Inflammatory macrophage (primary cell): ENCODE data around the gene GDPD5.

ENCODE experiments used
- DNase-seq, 2 donors: peaks; one replicate each; pipeline ENCODE4 v3.0.0-alpha.2; 2020 to 2022

The GDPD5 gene

GRCh38 chr11:75514596-75514995, 11.1 kb downstream of the GDPD5 start:
- peak in 1 of 2 donors; percentile 13 for DNase-seq

DNA sequence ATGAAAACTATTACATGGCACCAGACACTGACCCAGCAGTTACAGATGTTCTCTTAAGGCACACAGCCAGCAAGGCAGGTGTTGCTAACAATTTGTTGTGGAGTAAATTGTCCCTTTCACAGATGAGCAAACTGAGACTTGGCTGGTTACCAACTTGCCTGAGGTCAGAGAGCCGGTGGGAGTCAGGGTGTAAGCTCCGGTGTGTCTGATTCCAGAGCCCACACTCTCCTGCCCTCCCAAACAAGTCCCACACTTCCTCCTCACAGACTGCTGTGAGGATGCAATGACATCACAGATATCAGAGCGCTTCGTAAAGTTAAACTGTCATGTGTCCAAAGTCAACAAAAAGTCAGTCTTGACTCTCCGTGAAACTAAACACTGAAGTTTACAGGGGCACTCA, 12.5 kb downstream of the GDPD5 start:
- peak in 1 of 2 donors; percentile 3 for DNase-seq

DNA sequence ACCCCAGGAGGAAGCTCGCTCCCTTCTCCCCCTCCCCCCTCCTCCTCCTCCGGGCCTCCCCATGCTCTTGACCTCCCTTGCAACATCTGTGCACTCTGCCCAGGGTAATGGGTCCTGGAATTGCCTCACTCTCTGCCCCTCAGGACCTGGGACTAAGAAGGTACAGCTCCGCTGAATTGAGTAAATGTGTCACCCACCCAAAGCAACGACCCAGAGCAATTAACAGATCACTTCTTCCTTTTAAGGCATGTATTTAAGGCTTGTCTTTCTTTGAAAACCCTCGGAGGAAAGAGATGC, 15.1 kb downstream of the GDPD5 start:
- DNase-seq = no peak

DNA sequence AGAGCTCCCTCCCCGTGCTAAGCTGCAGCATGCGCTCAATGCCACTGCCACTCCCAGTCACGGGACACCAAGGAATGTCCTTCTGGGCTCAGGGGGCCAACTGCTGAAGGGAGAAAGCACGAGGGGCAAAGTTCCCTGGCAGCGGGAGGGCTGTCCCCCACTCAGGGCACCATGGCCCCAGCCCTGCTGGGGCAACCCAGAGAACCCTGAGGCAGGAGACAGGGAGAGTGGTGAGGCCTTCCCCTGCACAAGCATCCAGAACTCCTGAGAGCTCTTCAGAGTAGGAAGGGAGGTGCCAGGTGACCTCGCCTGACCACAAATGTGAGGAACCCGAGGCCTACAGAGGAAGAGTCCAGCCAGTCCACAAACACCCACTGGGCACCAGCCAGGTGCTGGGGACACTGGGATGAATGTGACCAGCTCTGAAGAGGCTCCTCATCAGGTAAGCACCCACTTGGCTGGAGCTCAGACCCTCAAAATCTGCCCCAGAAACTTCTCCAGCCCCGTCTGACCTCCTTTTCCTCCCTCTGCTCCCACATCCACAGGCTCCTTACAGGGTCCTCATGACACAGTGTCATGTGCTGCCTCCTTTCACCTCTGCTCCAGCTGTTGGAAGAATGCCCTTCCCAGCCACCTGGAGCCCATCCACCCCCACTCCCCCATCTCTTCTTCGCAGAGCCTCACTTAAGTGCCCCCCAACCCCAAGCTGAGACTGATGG, 15.6 kb downstream of the GDPD5 start:
- no peak for DNase-seq

DNA sequence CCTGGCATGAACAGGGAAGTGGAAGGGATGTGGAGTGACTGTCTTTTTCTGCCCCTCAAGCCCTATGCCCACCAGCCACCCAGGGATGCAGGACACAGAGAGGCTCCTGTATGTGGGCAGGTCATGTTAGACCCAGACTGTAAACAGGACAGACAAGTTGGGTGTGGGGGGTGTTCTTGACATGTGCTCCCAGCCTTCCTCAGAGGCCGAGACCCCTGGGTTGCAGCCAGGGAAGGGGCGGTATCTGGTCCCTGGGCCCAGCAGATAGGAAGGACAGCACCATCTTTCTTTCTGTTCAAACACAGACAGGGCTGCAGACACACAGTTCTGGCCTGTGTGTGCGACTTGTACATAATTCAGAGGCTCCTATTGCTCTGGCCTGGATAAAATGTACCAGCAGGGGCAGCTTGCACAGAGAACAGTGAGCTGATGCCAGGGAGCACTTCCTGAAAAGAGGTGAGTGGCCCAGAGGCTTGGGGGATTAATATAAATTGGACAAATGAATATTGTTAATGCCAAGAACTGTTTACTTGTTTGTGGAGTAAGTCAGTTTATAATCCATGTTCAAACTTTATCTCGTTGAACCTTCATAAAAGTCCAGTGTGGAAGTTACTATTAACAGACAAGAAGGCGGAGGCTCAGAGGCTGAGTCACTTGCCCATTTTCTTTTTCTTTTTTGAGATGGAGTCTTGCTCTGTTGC, 16.6 kb downstream of the GDPD5 start:
- no peak for DNase-seq

DNA sequence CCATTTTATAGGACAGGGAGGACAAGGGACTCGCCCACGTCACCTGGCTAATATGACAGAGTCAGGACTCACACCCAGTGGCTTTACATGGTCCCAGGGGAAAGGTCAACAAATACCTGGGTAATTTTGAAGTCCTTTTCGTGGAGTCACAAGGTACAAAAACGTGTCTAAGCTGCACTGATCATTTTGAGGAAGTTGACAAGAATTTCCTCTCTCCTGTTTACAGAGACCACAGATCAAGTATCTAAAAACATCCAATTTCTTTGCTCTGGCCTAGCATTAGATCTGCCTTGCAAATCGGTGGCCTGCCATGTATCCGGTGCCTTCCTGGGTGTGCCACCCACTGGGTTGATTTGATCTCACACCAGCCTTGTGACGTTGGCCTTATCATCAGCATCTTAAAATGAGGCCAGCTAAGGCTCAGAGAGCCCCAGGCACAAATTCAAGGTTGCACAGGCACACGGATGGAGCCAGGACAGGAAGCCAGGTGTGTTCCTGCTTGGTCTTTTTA, 17.6 kb downstream of the GDPD5 start:
- peak; percentile 17 to 24 for DNase-seq

DNA sequence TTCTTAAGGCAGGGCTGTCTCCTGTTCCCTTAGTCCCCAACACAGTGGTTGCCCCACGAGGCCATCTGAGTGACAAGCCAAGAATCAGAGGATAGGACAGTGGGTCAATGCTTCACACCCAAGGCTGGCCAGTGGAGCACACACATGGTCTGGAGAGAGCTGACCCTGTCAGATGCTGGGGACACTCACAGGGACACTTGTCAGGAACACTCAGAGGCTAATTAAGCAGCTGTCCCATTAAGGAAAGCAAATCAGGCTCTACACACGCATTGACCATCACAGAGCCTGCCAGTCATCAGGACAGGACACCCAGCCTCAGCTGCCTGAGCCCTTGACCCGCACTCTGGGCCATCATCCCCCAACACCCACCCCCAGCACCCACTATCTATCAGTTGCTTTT, 18.2 kb downstream of the GDPD5 start:
- no peak for DNase-seq

DNA sequence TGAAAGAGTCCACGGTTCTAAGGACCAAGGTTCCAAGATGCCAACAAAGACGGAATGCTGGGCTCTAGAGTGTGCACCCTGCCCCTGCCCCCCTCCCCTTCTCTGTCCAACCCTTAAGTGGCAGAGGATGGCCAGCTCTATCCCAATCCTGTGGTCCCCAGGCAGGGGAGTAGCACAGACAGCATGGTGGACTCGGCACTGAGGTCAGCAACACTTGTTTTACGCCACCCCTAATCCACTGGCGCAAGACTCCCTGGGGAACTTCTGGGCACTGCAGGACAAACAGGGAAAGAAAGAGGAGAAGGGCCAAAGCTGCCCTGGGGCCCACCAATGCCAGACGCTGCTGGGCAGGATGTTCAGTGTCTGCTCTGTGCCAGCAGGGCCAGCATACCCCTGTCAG, 18.9 kb downstream of the GDPD5 start:
- no peak for DNase-seq

- no peak for DNase-seq
Measured at GRCh38 chr11:75505916-75506692, 19.6 kb downstream of the GDPD5 start.

DNA sequence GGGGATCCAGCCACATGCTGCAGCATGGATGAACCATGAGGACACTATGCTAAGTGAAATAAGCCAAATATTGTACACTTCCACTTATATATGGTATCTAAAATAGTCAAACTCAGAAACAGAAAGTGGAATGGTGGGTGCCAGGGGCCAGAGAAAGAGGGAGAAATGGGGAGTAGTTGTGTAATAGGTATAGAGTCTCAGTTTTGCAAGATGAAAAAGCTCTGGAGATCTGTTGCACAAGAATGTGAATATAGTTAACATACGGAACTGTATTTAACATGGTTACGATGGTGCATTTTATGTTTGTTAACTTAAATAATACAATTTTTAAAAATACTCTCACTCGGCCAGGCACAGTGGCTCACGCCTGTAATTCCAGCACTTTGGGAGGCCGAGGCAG, 21.2 kb downstream of the GDPD5 start:
- peak; percentile 27 to 62 for DNase-seq

GRCh38 chr11:75503531-75504099, 22.1 kb downstream of the GDPD5 start:
- no peak for DNase-seq

- DNase-seq = no peak
Measured at GRCh38 chr11:75502138-75502537, 23.6 kb downstream of the GDPD5 start.

- DNase-seq = no peak
Measured at GRCh38 chr11:75500742-75501141, 25.0 kb downstream of the GDPD5 start.

DNA sequence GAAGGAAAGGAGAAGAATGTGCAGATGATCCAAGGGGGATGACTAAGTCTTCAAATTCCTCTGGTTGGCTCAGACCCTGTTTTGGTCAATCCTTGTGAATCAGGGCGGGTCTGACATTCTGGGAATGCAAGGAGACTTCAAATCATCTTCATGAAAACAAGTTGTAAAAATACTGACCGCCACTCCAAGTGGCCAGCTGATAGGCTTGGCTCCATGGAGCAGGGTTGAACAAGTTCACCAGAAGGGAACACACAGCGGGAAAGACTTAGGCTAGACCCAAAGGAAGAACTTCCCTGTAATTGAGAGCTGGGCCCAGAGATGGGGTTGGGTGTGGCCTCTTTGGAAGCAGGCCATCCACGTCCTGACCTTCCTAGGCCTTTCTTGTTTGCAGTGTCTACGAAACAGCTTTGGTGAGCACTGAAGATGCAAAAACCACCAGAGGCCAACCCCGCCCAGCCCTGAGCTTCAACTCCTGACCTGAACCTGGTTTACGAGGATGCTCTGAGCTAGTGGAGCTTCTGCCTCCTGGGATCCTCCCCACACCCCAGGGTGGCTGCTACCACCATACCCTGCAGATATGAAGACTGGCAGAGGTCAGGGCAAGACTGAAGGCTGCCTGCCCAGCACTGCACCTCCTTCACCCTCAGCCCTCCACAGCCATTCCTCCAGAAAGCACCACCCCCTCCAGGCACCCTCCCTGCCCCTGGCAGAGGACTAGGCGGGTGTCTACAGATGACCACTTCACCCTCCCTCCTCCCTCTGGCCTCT, 26.1 kb downstream of the GDPD5 start:
- no peak for DNase-seq

- DNase-seq = no peak
Measured at GRCh38 chr11:75498556-75499255, 27.0 kb downstream of the GDPD5 start.

DNA sequence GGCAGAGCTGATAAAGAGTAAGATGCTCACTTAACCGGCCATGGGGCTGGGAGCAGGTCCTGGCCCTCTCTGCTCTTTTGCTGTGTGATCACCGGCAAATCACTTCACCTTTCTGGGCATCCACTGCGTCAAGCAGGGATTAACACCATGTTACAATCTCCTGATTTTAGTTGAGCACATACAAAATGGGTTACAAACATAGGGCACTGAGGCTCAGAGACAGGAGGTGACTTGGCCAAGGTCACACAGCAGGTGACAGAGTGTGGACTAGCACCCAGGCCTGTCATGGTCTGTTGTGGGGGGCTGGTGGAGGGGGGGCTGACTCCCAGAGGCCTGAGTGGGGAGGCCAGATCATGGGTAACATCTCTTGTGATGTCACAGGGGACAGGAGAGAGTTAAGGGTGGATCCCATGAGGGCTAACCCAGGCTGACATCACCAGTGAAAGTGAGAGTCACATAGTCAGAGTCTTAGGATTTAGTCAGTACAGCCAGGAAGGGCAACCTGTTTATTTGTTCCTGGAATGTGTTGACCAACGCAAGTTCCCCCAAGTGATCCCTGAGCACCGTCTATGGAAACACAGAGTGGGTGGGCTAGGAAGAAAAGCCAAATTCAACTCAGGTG, 27.8 kb downstream of the GDPD5 start:
- no peak for DNase-seq

DNA sequence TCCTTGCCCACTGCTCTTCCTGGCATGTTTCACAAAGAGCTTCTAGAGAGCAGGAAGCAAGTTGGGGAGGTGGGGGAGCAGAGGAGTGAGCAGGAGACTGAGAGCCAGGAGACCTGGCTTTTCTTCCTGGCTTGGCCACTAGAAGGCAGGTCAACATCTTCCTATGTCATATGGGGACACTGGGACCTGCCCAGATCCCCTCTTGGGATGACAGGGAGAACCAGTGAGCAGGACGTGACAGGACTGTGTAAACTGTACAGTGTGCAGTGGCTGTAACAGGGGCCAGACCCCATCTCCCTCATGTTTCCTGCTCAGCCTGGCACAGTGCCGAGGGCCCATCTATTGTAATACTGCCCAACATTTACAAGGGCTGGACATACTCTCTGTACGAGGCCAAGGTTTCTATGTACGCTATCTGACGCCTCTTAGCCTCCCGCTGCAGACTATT, 29.4 kb downstream of the GDPD5 start:
- DNase-seq = no peak

DNA sequence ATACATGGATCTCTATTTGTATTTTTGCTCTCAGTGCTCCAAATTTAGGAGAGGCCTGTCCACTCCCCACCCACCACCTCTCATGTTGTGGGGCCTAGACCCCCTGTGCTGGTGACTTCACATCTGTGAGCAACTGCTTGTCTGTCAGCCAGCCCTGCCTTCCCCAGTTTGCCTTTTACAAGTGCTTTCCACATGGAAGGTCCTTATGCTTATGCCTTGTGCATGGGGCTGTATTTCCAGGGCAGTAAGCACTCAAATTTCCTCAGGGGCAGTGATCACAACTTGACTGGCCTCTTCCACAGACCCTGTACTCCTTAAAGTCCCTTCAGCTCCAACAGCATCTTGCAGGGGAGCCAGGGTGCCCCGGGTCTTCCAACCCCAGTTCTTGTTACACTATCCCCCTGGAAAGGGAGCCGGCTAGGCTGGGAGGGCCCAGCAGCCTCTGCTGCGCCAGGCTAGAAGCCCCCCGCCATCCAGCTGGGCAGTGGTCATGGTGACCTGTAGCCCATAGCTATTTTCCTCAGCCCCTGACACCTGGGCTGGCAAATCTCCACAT, 29.9 kb downstream of the GDPD5 start:
- DNase-seq = no peak

GRCh38 chr11:75493626-75494025, 32.1 kb downstream of the GDPD5 start:
- DNase-seq = no peak

- peak in 1 of 2 donors; percentile 35 for DNase-seq
Measured at GRCh38 chr11:75492181-75492820, 33.4 kb downstream of the GDPD5 start.
